CD4-positive, alpha-beta T cell treated with Interleukin-15 for 1 hour (primary cell): ENCODE data around the gene SLC44A3.

ENCODE experiments used
- DNase-seq: peaks from one replicate; pipeline ENCODE4 v3.0.0-alpha.2; 2020

SLC44A3 gene

GRCh38 chr1:94875794-94876193 is 55.6 kb downstream of the SLC44A3 start:
- no peak for DNase-seq

- no peak for DNase-seq
These were observed 56.2 kb downstream of the SLC44A3 start for GRCh38 chr1:94876362-94876761.

- DNase-seq, result no peak
These were observed 58.2 kb downstream of the SLC44A3 start for GRCh38 chr1:94878329-94878728.

DNA sequence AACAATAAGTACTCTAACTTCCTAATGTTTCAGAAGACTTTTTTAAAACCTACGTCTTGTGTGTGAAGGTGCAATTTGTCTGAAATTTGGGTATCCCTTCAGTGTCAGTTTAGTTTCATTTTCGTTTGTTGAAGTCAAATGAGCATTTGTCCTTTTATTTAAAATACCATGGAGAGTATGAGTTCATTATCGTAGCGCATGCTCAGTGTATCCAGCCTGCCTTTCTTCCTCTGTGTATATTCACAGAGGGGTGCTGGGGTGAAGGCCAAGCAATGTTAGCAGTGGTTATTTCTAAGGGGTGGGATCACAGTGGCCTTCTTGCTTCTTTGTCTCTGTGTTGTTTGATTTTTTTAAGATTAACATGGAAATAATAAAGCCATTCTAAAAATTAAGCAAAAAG is 63.5 kb downstream of the SLC44A3 start:
- no peak for DNase-seq

DNA sequence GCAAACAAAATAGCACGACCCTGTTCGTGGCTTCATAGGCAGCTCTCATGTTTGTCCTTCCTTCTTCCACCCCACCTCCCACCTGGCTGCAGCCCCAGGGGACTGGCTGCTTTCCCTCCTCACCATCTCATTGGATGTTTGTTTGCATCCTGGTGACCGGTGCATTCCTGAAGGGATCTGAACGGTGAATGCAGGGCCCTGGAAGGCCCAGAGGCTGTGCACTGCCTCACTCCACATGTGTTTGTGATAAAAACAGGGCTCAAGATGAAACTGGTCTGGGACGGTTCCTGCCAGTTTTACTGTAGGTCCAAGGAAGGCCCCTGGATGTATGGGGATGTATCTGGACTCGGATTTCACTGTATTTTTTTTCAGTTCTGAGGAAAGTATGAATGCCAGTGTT is 63.9 kb downstream of the SLC44A3 start:
- DNase-seq, result no peak

GRCh38 chr1:94884507-94884906 is 64.3 kb downstream of the SLC44A3 start:
- DNase-seq, result no peak

- DNase-seq, result no peak
These were observed 66.2 kb downstream of the SLC44A3 start for GRCh38 chr1:94886361-94886760.

GRCh38 chr1:94887106-94887505 is 66.9 kb downstream of the SLC44A3 start:
- DNase-seq, result no peak

DNA sequence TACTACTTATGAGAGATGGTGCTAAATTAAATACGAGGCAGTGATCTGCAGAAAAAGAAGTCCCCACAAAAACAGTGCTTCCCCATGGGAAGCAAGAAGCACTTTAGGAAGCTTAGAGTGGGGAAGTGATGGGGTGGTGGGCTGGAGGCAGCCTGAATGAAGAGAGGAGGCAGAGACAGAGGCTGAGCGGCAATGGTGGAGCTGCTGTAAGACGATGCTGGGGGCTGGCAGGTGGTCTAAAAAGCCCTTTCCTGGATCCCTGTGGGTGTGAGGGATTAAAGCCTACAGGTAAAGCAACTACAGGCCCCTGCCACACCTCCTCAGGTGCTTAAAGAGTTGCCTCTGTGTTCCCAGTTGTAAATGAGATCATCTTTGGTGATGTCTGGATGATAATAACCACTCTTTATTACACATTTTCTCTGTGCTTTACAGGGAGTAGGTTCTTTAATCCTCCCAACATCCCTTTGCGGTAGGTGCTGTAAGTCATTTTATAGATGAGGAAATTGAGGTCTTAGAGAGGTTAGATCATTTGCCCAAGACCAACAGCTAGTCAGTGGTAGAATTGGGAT is 67.5 kb downstream of the SLC44A3 start:
- DNase-seq, result no peak

GRCh38 chr1:94888201-94888600 is 68.0 kb downstream of the SLC44A3 start:
- no peak for DNase-seq

- no peak for DNase-seq
These were observed 72.6 kb downstream of the SLC44A3 start for GRCh38 chr1:94892604-94893254.

DNA sequence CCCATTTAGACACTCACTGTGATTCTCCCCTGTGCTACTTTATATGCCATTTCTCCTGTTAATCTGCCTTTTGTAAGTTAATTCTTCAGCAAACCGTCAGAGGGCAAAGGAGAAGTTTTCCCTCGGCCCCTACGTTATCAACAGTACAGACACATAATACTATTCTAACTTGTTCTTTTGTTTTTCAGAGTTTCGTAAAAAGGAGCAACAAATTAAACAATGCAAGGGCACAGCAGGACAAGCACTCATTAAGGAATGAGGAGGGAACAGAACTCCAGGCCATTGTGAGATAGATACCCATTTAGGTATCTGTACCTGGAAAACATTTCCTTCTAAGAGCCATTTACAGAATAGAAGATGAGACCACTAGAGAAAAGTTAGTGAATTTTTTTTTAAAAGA is 74.5 kb downstream of the SLC44A3 start:
- no peak for DNase-seq

DNA sequence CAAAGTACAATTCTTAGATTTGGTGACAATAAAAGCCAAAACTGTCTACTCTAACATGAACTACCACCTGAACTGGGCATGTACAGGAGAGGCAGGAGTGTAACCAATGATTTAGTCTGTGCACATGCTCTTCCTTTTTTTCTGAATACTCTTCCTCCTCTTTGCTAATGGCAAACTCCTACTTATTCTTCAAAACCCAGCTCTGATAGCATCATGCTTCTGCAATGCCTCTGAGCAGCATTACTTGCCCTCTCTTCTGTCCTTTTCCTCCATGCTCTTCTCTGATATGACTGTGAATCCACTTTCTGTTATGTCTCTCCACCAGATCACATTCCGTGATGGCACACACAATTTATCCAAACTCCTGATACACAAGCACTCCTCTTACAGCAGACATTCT is 75.4 kb downstream of the SLC44A3 start:
- DNase-seq, result no peak

DNA sequence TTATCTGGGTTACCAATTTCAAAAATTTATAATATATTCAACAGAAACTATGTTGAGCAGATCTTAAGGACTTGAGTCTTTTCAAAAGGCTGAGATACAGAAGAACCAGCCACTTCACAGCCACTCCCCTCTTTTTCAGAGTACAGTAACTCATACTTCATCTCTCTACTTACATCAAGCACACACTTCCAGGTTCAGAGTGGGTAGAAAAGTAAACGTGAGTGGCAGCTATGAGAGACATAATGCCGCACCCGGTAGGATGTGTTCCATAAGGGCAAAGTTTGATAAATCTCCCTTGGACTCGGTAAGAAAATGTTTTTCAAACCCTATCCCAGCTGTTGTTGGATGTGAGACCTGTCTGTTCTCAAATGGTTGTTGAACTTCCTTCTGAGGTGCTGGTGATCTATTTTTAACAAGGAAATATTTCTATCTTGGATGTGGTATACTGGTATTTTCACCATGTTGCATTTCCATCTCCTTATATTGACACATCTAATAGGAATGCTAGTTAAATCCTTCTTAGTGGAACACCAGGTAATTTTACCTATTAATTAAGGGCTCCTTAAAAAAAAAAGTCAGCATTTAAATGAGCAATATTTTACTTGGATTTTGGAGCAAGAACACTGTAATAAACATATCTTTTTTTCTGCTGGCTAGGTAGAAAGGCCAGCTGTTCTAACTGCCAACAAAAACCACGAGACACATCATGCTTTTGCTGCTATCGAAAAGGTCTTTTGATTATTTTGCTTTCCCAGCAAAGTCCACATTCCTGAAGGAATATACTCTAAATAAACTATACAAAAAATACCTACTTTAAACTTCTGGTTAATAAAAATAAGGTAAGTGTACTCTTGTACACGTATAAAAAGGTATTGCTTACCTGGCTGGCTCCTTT is 78.6 kb downstream of the SLC44A3 start:
- DNase-seq, result no peak

GRCh38 chr1:94899756-94900155 is 79.6 kb downstream of the SLC44A3 start:
- no peak for DNase-seq

- no peak for DNase-seq
These were observed 81.7 kb downstream of the SLC44A3 start for GRCh38 chr1:94901841-94902240.

DNA sequence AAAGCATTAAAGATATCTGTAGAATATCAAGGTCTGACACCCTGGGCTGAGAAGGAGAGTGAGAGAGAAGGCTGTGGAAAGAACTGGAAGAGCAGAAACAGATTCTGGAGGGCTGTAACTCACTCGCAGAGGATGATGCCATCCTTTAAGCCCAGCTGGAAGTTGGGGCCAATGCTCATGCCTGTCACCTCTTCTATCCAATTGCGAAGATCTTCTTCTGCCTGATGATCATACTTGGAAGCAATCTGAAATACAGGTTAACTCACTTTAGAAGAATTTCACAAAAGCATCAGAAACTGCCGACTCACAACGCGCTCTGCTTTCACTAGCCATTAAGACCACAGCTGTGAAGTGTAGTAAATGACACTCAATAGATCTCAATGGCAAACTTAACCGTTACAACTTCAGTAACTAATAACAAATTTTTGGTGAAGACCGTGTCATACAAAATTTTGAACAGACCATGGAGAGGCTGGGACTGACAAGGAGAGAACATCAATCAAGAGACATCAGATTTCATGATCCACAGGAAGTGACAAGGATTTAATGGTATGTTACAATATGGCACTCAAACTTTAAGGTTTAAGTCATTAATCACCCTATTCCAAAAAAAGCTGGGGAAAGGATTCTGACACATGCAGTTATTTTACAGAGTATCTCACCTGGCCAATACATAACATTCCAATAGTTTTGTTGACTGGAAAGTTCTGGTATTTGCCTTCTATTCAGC is 83.3 kb downstream of the SLC44A3 start:
- DNase-seq, result no peak

GRCh38 chr1:94905207-94905606 is 85.0 kb downstream of the SLC44A3 start:
- no peak for DNase-seq

GRCh38 chr1:94906382-94906781 is 86.2 kb downstream of the SLC44A3 start:
- no peak for DNase-seq

DNA sequence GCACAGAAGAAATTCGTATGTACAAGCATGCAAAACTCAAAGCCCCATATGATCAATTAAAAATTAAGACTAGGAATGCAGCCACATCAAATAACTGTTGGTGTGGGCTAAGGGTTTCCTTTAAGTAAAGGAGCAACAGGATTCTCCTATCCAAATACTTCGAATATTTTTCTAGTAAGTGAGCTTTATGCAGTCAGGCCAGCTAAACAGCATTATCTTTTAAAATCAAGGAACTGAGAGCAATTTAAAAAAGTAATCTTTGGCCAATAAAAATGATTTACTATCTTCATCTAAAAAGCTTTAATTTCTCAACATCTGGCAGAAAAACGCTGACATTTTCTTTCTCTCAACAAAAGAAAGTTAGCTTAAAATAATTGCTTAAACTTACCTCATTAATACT is 87.0 kb downstream of the SLC44A3 start:
- DNase-seq, result no peak

GRCh38 chr1:94908190-94908589 is 88.0 kb downstream of the SLC44A3 start:
- no peak for DNase-seq

DNA sequence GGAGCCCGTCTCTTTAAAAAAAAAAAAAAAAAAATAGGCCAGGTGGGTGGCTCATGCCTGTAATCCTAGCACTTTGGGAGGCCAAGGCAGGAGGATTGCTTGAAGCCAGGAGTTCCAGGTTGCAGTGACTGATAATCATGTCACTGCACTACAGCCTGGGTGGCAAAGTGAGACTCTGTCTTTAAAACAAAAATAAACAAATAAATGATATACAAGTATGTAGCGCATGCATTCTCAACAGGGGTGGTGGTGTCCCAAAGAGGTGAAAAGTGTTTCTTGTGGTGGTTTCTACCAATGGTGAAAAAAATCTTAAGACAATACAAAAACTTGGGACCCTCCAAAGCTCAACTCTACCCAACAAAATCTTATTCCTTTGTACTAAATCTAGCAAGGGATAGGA is 88.8 kb downstream of the SLC44A3 start:
- no peak for DNase-seq

GRCh38 chr1:94909486-94909885 is 89.3 kb downstream of the SLC44A3 start:
- DNase-seq, result no peak
